Measurements from ENCODE around the gene PLIN5. TPM values are rescaled to one million over a fixed set of nuclear protein-coding genes. Genes with fewer than 3 reads are reported as not detected.
A peak's percentile ranks its signal among the peaks of the same experiment; 100 is the strongest.

Gene PLIN5
- total and polyA plus RNA-seq, 2 experiments from 2014 or later: 5.8 to 6.4 TPM

GRCh38 chr19:4576016-4576933 lies 41.3 kb upstream of the PLIN5 start:
- DNase-seq (ENCODE audit: low spot score): peak; percentile 63
- TF ChIP-seq, protein P1, sequence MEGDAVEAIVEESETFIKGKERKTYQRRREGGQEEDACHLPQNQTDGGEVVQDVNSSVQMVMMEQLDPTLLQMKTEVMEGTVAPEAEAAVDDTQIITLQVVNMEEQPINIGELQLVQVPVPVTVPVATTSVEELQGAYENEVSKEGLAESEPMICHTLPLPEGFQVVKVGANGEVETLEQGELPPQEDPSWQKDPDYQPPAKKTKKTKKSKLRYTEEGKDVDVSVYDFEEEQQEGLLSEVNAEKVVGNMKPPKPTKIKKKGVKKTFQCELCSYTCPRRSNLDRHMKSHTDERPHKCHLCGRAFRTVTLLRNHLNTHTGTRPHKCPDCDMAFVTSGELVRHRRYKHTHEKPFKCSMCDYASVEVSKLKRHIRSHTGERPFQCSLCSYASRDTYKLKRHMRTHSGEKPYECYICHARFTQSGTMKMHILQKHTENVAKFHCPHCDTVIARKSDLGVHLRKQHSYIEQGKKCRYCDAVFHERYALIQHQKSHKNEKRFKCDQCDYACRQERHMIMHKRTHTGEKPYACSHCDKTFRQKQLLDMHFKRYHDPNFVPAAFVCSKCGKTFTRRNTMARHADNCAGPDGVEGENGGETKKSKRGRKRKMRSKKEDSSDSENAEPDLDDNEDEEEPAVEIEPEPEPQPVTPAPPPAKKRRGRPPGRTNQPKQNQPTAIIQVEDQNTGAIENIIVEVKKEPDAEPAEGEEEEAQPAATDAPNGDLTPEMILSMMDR (IDR thresholded peaks at IDR 0.05; ENCODE audit: poor library complexity): peak; percentile 60
- TF ChIP-seq EZH2 (IDR thresholded peaks at IDR 0.05; ENCODE audit: borderline replicate concordance) (no peak), EZH2phosphoT487 (IDR thresholded peaks at IDR 0.05; ENCODE audit: low read depth, severe bottlenecking, unreplicated experiment) (no peak)
- Histone ChIP-seq H3K79me2 (no peaks in the 10 kb centered on the region), H3K27ac (peak overlapping the region; percentile 72), H4K20me1 (ENCODE audit: insufficient read depth, poor library complexity, severe bottlenecking) (no peaks in the 10 kb centered on the region), H2AFZ (no peak overlapping the region), H3K9me3 (ENCODE audit: low read depth) (no peaks in the 10 kb centered on the region), H3K9me2 (replicated peaks; ENCODE audit: insufficient read depth) (no peaks in the 10 kb centered on the region), H3K27me3 (peaks cover 19% of the 10 kb centered on the region), H3K36me3 (replicated peaks; ENCODE audit: insufficient read depth, low read depth) (no peaks in the 10 kb centered on the region), H3K4me3 (no peak overlapping the region), H3K4me2 (no peak overlapping the region), H3K4me1 (ENCODE audit: insufficient read depth) (peaks cover 13% of the 10 kb centered on the region)
- 82% methylated on average over 17 of the region's 17 CpGs for WGBS (ENCODE audit: low lambda C conversion rate, missing lambda C conversion rate)

DNA sequence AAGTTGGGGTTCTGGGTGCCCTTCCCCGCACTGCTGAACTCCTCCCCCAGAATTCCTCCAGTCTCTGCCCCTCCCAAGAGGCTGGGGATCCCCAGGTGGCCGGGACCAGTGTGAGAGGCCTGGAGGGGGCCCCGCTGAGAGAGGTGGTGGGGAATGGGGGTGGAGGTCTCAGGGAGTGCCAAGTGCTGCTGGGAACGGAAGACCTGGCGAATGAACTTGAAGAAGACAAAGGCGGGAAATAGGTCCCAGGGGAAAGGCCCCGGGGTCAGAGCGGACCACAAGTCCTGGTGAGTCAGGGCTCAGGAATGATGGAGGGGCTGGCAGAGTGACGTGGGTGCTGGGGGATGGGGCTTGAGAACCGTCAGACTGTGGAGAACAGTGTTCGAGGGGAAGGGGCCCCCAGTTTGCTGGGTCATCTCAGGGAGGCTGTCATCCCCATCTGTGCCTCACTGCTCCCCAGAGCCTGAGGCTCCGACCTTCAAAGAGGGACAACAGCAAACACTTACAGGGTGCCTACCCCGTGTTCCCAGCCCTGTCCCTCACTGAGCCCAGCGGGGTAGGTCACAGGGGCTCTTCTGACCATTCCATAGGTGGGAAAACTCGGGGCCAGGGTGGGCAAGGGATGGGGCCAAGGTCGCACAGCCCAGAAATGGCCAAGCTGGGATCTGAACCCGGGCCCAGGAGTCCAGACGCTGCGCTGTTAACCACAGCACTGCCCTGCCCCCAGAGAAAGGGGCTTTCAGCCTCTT lies 40.4 kb upstream of the PLIN5 start:
- peak overlapping the region; percentile 52 for H3K4me2 ChIP-seq
- H3K9me3 ChIP-seq (ENCODE audit: low read depth): no peaks in the 10 kb centered on the region
- no peaks in the 10 kb centered on the region for H4K20me1 ChIP-seq (ENCODE audit: insufficient read depth, poor library complexity, severe bottlenecking)
- H3K4me3 ChIP-seq: no peak overlapping the region
- H3K36me3 ChIP-seq (replicated peaks; ENCODE audit: insufficient read depth, low read depth): no peaks in the 10 kb centered on the region
- peaks cover 15% of the 10 kb centered on the region for H3K27me3 ChIP-seq
- peak; percentile 84 for DNase-seq (ENCODE audit: low spot score)
- H3K27ac ChIP-seq: peak overlapping the region; percentile 79
- H2AFZ ChIP-seq: no peak overlapping the region
- H3K4me1 ChIP-seq (ENCODE audit: insufficient read depth): peaks cover 13% of the 10 kb centered on the region
- WGBS (ENCODE audit: low lambda C conversion rate, missing lambda C conversion rate): 41% methylated on average over 19 of the region's 19 CpGs
- no peaks in the 10 kb centered on the region for H3K9me2 ChIP-seq (replicated peaks; ENCODE audit: insufficient read depth)
- H3K79me2 ChIP-seq: no peaks in the 10 kb centered on the region
- TF ChIP-seq, protein P1 (IDR thresholded peaks at IDR 0.05; ENCODE audit: poor library complexity): no peak
- no peak for TF ChIP-seq EZH2phosphoT487 (IDR thresholded peaks at IDR 0.05; ENCODE audit: low read depth, severe bottlenecking, unreplicated experiment)
- TF ChIP-seq EZH2 (IDR thresholded peaks at IDR 0.05; ENCODE audit: borderline replicate concordance): no peak

- Histone ChIP-seq H3K4me1 (ENCODE audit: insufficient read depth) (peaks cover 13% of the 10 kb centered on the region), H4K20me1 (ENCODE audit: insufficient read depth, poor library complexity, severe bottlenecking) (no peaks in the 10 kb centered on the region), H3K9me2 (replicated peaks; ENCODE audit: insufficient read depth) (no peaks in the 10 kb centered on the region), H3K4me3 (no peak overlapping the region), H3K4me2 (no peak overlapping the region), H2AFZ (no peak overlapping the region), H3K27me3 (no peaks in the 10 kb centered on the region), H3K79me2 (no peaks in the 10 kb centered on the region), H3K27ac (no peak overlapping the region), H3K9me3 (ENCODE audit: low read depth) (no peaks in the 10 kb centered on the region), H3K36me3 (replicated peaks; ENCODE audit: insufficient read depth, low read depth) (no peaks in the 10 kb centered on the region)
- DNase-seq (ENCODE audit: low spot score): no peak
- TF ChIP-seq, protein P1 (IDR thresholded peaks at IDR 0.05; ENCODE audit: poor library complexity): no peak
- no peak for TF ChIP-seq EZH2 (IDR thresholded peaks at IDR 0.05; ENCODE audit: borderline replicate concordance)
- no peak for TF ChIP-seq EZH2phosphoT487 (IDR thresholded peaks at IDR 0.05; ENCODE audit: low read depth, severe bottlenecking, unreplicated experiment)
- WGBS (ENCODE audit: low lambda C conversion rate, missing lambda C conversion rate): 91% methylated on average over 6 of the region's 6 CpGs
Measured at GRCh38 chr19:4573682-4574081, 38.7 kb upstream of the PLIN5 start.
